IPS DF 4.7 (cell line): ENCODE results near the gene RPS6KL1.

Experiments used
- DNase-seq: peaks from one replicate; pipeline ENCODE4 v3.0.0-alpha.2; 2013; ENCODE audit warnings: low spot score; ENCODE audit errors: extremely low read depth

RPS6KL1 gene

GRCh38 chr14:74952180-74952665 is 29.2 kb upstream of the RPS6KL1 start:
- no peak for DNase-seq

- no peak for DNase-seq
Observed at GRCh38 chr14:74951443-74952179, 28.6 kb upstream of the RPS6KL1 start.

DNA sequence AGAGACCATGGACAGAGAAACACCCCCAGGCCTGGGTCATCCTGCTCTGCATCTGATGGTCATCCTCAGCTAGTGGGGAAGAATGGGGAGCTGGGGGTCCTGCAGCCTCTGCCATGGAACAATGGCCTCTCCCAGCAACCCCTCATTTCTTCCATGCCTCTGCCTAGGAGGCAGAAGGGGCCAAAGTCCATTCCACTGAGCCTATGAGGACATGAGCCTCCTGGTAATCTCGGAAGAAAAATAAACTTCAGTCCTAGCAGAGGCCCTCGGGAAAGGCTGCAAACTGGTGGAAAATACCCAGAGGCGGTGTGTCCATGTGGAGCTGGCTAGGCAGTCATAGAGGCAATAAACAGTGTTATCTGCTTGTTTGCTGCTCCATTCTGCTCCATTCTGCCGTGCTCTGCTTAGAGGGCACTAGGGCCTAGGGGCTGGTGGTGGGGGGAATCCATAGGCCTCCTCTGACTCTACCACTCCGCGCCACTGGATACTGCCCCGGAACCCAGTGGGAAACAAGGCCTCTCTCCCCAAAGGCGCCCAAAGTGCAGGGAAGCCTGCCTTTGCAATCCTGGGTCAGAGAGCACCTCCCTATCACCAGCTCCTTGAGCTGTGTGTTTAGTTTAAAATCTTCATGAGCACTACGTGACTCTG is 27.9 kb upstream of the RPS6KL1 start:
- DNase-seq: no peak

- DNase-seq: no peak
Observed at GRCh38 chr14:74949859-74950573, 27.0 kb upstream of the RPS6KL1 start.

- DNase-seq: no peak
Observed at GRCh38 chr14:74949191-74949601, 26.1 kb upstream of the RPS6KL1 start.

DNA sequence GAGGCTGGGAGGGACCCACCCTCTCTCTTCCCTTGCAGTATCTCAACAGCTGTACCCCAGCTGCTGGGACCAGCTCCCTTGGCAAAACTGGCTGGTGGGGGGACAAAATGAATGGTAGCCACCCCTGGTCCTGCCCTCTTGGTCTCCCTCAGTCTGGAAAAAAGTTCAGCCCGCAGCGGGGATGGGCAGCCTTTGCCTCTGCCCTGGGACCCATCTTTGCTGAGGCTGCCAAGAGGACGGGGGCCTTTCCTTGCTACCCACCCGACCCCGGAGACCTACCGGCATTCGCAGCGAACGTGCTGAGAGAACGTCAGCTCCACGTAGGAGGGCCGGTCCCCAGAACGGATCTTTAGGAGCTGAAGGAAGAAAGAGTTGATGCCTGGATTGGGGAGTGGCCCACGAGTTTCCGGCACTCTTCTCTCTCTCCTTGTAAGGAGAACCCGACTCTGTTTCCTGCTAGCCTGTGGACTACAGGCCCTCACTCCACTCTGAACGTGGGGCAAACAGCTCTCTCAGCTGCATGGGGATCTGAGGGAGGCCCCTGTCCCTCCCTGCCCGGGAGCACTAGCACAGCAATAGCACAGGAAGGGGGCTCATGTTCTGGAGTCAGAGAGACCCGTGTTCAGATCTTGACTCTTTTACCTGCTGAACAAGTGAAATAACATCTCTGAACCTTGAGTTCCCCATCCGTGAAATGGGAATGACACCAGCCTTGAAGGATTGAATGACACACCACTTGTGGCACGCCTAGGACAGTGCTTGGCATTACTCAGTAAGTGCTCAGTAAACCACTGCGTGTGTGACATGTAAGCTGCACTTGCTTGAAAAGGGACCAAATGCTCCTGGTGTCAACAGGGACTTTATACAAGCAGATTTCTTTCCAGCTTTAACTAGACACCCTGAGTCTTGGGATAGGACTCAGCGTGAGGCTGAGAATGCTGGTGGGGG is 25.4 kb upstream of the RPS6KL1 start:
- DNase-seq: no peak

GRCh38 chr14:74947353-74948227 is 24.5 kb upstream of the RPS6KL1 start:
- DNase-seq: no peak

- DNase-seq: no peak
Observed at GRCh38 chr14:74946659-74947281, 23.7 kb upstream of the RPS6KL1 start.

DNA sequence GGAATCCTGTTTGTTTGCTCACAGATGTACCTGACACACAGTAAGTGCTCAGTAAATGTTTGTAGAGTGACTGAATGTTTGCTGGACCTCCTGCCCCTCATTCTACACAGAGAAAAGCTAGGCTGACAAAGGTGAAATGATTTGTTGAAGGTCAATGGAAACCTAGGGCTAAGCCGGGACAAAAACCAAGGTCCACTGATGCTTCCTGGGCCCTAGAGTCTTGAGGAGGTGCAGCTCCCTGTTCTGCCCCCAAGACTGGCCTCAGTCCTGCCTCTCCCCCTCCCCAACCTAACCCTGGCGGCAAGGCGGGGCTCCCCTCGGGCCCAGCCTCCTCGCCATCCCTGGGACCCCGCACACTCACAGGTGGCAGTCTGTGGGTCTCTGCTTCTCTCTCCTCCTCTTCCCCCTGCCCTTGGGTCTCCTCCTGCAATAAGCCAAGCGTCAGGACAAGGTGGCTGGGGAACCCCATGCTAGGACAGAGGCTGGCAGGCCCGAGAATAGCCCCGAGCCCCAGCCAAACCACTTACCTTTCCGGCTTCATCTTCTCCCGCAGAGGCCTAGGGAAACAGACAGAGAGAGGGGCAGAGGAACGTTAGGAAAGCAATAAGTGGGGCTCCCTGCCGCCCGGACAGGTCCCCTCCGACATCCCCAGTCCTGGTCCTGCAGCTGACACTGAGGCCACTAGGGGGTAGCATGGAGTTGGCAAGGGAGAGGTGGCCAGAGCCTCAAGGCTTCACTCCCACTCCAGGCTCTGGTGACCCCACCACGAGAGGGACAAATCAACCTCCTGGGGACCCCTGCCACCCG is 23.0 kb upstream of the RPS6KL1 start:
- no peak for DNase-seq

GRCh38 chr14:74945261-74945851 is 22.3 kb upstream of the RPS6KL1 start:
- no peak for DNase-seq

DNA sequence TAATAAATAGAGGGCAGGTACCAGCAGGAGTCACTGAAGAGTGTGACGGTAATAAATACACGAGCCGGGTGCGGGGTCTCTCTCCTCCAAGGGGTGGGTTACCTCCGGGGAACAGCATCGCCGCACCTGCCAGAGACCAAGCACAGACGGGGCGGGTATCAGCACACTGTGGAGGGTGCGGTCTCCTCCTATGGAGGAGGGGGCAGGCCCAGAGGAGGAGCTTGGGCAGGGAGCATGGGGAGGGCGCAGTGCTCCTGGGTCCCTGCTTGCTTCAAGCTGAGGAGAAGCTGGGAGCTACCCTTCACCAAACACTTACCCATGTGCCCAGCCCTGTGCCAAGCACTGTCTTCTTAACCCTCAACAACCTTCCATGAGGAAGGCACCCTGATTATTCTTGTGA is 19.5 kb upstream of the RPS6KL1 start:
- no peak for DNase-seq

- DNase-seq: no peak
Observed at GRCh38 chr14:74942181-74942580, 19.1 kb upstream of the RPS6KL1 start.

DNA sequence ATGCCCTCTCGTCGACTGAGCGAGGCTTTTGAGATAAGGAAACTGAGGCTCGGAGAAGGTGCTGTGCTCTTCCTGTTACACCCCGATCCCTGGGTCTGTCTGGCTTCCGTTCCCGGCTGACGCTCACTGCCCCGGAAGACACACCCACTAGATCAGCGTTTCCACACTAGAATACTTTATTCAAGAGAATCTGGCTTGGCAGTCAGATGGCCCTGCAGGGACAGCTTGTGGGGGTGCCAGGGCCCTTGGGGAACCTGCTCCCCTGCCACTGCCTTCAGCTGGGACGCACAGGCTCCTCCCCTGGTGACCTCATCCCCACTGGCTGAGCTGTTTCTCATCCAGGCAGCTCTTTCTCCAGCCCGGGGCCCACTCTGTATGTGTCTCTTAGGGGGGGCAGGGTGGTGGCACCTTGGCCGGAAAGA is 18.6 kb upstream of the RPS6KL1 start:
- DNase-seq: no peak

DNA sequence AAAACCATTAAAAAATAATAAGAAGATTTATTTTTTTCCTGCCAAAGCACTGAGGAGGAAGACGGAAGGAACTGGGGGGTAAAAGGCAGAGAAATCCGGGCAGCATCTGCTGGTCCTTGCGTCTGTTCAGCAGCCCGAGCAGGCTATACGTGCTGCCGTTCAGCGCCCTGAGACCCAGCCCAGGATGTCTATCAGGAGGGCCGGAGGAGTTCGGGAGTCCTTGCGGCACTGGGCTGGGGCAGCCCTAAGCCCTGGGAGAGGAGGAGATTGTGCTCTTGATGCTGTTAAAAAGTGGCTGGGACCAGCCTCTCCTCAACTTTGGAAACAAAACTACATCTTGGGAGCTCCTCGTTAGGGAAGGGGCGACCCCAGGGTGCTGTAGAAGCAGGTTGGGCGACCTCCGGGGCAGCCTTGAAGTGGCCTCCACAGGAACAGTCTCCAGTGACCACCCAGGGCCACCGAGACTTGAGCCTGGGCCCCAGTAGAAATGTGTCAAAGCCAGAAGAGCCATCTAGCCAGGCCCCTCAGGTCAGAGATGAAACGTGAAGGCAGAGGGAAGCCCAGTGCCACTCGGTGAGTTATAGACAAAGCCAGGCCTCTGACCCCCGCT is 18.0 kb upstream of the RPS6KL1 start:
- no peak for DNase-seq

GRCh38 chr14:74938531-74939495 is 15.8 kb upstream of the RPS6KL1 start:
- DNase-seq: no peak

- no peak for DNase-seq
Observed at GRCh38 chr14:74937171-74937570, 14.1 kb upstream of the RPS6KL1 start.

DNA sequence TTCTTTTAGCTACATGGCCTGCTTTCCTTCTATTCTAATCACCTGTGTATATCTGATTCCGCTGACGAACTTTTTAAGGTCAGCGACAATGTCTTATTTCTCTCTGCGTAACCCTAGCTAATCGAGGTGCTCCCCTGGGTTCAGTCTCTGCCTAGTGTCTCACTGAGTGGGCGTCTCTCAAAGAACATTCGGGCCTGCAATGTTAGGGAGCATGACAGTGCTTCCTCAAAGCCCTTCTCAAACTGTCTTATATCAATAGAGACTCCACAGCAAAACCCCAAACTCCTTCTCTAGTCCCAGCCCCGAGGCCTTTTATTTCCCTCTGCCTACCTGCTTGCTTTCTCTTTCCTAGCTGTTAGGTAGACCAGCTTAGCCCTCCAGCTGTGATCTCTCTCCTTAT is 13.7 kb upstream of the RPS6KL1 start:
- DNase-seq: no peak
